ENCODE measurements around the gene POU3F3.
A peak's percentile ranks its signal among the peaks of the same experiment; 100 is the strongest.

DNA sequence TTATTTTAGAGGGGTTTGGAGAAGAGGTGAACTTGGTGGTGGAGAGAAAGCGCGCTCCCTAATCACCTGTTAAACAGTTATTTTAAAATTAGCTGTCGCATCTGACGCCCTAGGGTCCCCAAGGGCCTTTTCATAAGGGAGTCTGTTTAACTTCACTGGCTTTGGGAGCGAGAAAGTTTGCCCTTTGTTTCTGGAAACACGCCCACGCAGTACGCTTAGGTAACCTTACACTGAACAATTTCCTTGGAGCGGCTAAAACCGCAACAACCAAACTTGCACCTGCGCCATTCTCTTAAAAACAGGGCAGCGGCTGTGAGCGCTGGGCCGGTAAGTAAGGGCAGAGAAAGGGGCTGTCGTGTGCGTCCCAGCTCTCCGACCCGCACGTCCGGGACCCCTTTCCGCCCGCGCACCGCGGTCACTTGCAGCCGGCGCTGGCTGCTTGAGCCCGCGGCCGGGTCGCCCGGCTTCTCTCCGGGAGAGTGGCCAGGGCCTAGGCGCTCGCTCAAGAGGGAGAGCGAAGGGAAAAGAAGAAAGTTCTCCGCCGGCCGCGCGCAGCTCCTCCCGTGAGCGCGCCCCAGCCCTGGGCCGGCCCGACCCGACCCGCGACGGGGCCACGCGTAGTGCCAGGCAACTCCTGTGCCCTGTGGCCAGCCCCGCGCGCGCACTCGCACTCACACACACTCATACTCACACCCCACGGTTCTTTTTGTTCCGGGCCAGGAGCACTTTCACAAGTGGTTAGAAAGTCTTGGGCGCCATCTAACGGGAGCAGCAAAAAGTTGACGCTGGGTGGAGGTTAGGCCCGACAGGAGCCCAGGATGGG lies 19.2 kb downstream of the POU3F3 start:
- TF ChIP-seq, protein P1, sequence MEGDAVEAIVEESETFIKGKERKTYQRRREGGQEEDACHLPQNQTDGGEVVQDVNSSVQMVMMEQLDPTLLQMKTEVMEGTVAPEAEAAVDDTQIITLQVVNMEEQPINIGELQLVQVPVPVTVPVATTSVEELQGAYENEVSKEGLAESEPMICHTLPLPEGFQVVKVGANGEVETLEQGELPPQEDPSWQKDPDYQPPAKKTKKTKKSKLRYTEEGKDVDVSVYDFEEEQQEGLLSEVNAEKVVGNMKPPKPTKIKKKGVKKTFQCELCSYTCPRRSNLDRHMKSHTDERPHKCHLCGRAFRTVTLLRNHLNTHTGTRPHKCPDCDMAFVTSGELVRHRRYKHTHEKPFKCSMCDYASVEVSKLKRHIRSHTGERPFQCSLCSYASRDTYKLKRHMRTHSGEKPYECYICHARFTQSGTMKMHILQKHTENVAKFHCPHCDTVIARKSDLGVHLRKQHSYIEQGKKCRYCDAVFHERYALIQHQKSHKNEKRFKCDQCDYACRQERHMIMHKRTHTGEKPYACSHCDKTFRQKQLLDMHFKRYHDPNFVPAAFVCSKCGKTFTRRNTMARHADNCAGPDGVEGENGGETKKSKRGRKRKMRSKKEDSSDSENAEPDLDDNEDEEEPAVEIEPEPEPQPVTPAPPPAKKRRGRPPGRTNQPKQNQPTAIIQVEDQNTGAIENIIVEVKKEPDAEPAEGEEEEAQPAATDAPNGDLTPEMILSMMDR (IDR thresholded peaks at IDR 0.05): peak in 2 of 3 experiments; percentile 16 to 21
- no peak for TF ChIP-seq POLR2A (IDR thresholded peaks at IDR 0.05)
